B cell (primary cell): ENCODE measurements around the gene ROMO1. TPM values are rescaled to one million over a fixed set of nuclear protein-coding genes. Genes with fewer than 3 reads are reported as not detected.
A peak's percentile ranks its signal among the peaks of the same experiment; 100 is the strongest.

Experiments used
- ATAC-seq: fragments of 200-7000 bp; cut with Tn5 transposase; one replicate; pipeline ENCODE4 v1.10.0; 2021; ENCODE audit warnings: low read depth, mild to moderate bottlenecking, moderate number of reproducible peaks, moderate library complexity
- CTCF ChIA-PET: fragments of 350-600 bp; sonication (Branson Sonifier 250); formaldehyde crosslinking; loops from one replicate; lab custom pipeline; 2021; ENCODE audit warnings: antibody characterized with exemption, inconsistent platforms; lab: Charles Lee
- POLR2A ChIA-PET: fragments of 350-600 bp; sonication (Branson Sonifier 250); formaldehyde crosslinking; loops from one replicate; lab custom pipeline; 2021; ENCODE audit warnings: antibody characterized with exemption; lab: Charles Lee
- DNase-seq: peaks from one replicate; pipeline ENCODE4 v3.0.0; 2013
- H2AFZ ChIP-seq: 2 replicates; pipeline ENCODE4 v1.6.1; 2012; ENCODE audit warnings: mild to moderate bottlenecking, low read depth, low read length; ENCODE audit not compliant: insufficient read depth, poor library complexity, severe bottlenecking
- H3K27ac ChIP-seq, 2 donors: 1 replicate in 1 of 2; 2 replicates in 1 of 2; pipeline ENCODE4 v1.5.1; 2012 to 2013; ENCODE audit warnings: low read length in 2 of 2, mild to moderate bottlenecking in 2 of 2, moderate library complexity in 1 of 2
- H3K27me3 ChIP-seq, 4 experiments: fragments of 200-600 bp in 1 of 4; sonication (generic) in 1 of 4; replicated peaks in 1 of 4; 1 replicate in 2 of 4; 2 replicates in 2 of 4; pipeline versions ENCODE4 v1.6.1 to v1.7.0; 2013 to 2016; ENCODE audit warnings: low read length in 3 of 4, mild to moderate bottlenecking in 2 of 4, mixed read lengths in 1 of 4, moderate library complexity in 1 of 4; ENCODE audit not compliant: insufficient read depth in 4 of 4, control insufficient read depth in 3 of 4; ENCODE audit errors: control extremely low read depth in 1 of 4
- H3K36me3 ChIP-seq, 2 experiments: replicated peaks in 1 of 2; 1 replicate in 1 of 2; 2 replicates in 1 of 2; pipeline versions ENCODE4 v1.6.1 to v1.7.1; 2013; ENCODE audit warnings: low read length in 1 of 2; ENCODE audit not compliant: insufficient read depth in 2 of 2, control insufficient read depth in 1 of 2; ENCODE audit errors: control extremely low read depth in 1 of 2, extremely low read depth in 1 of 2
- H3K4me1 ChIP-seq, 2 donors: fragments of 200-600 bp in 1 of 2; sonication (generic) in 1 of 2; 1 replicate in 1 of 2; 2 replicates in 1 of 2; pipeline versions ENCODE4 v1.5.1 to v1.6.1; 2013 to 2017; ENCODE audit warnings: low read length in 2 of 2; ENCODE audit not compliant: control insufficient read depth in 2 of 2, insufficient read depth in 2 of 2
- H3K4me2 ChIP-seq: replicated peaks from 2 replicates; pipeline ENCODE3; 2012; ENCODE audit warnings: mild to moderate bottlenecking, low read depth, low read length; ENCODE audit not compliant: poor library complexity, severe bottlenecking
- H3K4me3 ChIP-seq, 5 experiments: fragments of 200-600 bp in 1 of 5; sonication (generic) in 1 of 5; 1 replicate in 3 of 5; 2 replicates in 2 of 5; pipeline versions ENCODE4 v1.5.1 to v1.7.0; 2011 to 2016; ENCODE audit warnings: low read length in 4 of 5, mild to moderate bottlenecking in 4 of 5, low read depth in 2 of 5, control low read depth in 1 of 5, moderate library complexity in 1 of 5; ENCODE audit not compliant: insufficient read depth in 1 of 5; ENCODE audit errors: control extremely low read depth in 1 of 5, extremely low read depth in 1 of 5
- H3K79me2 ChIP-seq: fragments of 200-600 bp; sonication (generic); one replicate; pipeline ENCODE4 v1.6.0; 2016; ENCODE audit warnings: low read length; ENCODE audit not compliant: control insufficient read depth, insufficient read depth
- H3K9ac ChIP-seq: fragments of 200-600 bp; sonication (generic); 2 replicates; pipeline ENCODE4 v1.6.1; 2017; ENCODE audit warnings: mild to moderate bottlenecking, low read length, moderate library complexity
- H3K9me3 ChIP-seq, 3 donors: one replicate each; pipeline versions ENCODE4 v1.6.1 to v1.7.1; 2013; ENCODE audit warnings: low read length in 2 of 3; ENCODE audit not compliant: control insufficient read depth in 2 of 3, insufficient read depth in 1 of 3; ENCODE audit errors: control extremely low read depth in 1 of 3
- H4K20me1 ChIP-seq: 2 replicates; pipeline ENCODE4 v1.6.0; 2012; ENCODE audit warnings: mild to moderate bottlenecking, low read length; ENCODE audit not compliant: insufficient read depth, control insufficient read depth, poor library complexity, severe bottlenecking
- H3K27ac Mint-ChIP-seq: one replicate; pipeline ENCODE4 v1.8.0; 2021; ENCODE audit warnings: mixed read lengths
- H3K27me3 Mint-ChIP-seq: one replicate; pipeline ENCODE4 v1.8.0; 2021; ENCODE audit warnings: mixed read lengths
- H3K4me1 Mint-ChIP-seq: one replicate; pipeline ENCODE4 v1.8.0; 2021; ENCODE audit warnings: mixed read lengths
- H3K4me3 Mint-ChIP-seq: one replicate; pipeline ENCODE4 v1.8.0; 2021; ENCODE audit warnings: mixed read lengths
- H3K9me3 Mint-ChIP-seq: one replicate; pipeline ENCODE4 v1.8.0; 2022; ENCODE audit warnings: mixed read lengths; ENCODE audit not compliant: insufficient read depth
- EZH2 ChIP-seq: IDR thresholded peaks from 2 replicates; pipeline ENCODE4 v1.6.1; 2012; ENCODE audit warnings: borderline replicate concordance, low read depth, mild to moderate bottlenecking, moderate library complexity, low read length; ENCODE audit not compliant: insufficient read depth, poor library complexity, severe bottlenecking
- WGBS: methylation state at CpG from one replicate; pipeline ENCODE4 v1.1.5; 2013; ENCODE audit warnings: missing lambda C conversion rate; ENCODE audit not compliant: insufficient coverage; 5-methylcytosine and 5-hydroxymethylcytosine counted together
- intact Hi-C: fragments of 100-400 bp; cut with micrococcal nuclease; formaldehyde crosslinking; loops from one replicate; pipeline ENCODE4 v1.10.0; 2022
- polyA plus RNA-seq: library from polyadenylated mRNA; depleted of rRNA; stranded (reverse); fragments of >200 nt; gene quantifications from 2 replicates; pipeline ENCODE4 v1.2.3, GENCODE V29; 2012
- total RNA-seq, 2 donors: library from RNA; stranded (reverse); fragments of 120-200 nt in 1 of 2; gene quantifications; 1 replicate in 1 of 2; 2 replicates in 1 of 2; pipeline versions ENCODE4 v1.2.3 to v1.2.4, GENCODE V29; 2013 to 2022
- TF ChIP-seq, protein P1 (sequence below): fragments of 200-600 bp; IDR thresholded peaks from one replicate; pipeline ENCODE4 v1.8.0; 2022; ENCODE audit warnings: antibody characterized with exemption, mild to moderate bottlenecking

ROMO1 gene
- total and polyA plus RNA-seq, 2 donors (not counting 1 experiment from before 2014, with no cell fraction given), result 38.1 to 145 TPM

DNA sequence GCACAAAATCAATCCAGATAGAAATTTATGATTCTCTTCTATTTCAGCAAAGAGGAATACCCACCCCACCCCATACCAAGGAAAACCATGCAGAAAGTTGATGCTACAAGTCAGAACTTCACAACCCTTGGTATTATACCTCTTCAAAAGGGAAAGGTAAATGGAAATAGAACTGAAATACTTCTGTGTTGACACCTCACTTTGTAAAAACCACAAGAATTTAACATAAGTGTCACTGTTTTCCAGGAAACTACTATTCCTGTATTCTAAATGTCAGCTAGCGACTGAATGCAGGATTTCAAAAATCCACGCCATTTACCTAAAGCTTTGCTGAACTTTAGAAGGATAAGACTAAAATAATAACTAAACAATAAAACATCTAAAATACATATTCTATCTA lies 38.2 kb upstream of the ROMO1 start:
- peak overlapping the region in 1 of 2 donors; percentile 96 for H3K27ac ChIP-seq
- Mint-ChIP-seq H3K4me3 (peak overlapping the region; percentile 38), H3K27me3 (no peaks in the 10 kb centered on the region), H3K9me3 (no peaks in the 10 kb centered on the region), H3K4me1 (peaks cover 71% of the 10 kb centered on the region), H3K27ac (no peak overlapping the region)
- DNase-seq, result no peak
- H3K36me3 ChIP-seq, result peaks cover 0 to 7% of the 10 kb centered on the region in 2 experiments
- peak overlapping the region in 1 of 5 experiments; percentile 76 for H3K4me3 ChIP-seq
- H3K79me2 ChIP-seq, result peaks cover 88% of the 10 kb centered on the region
- ChIA-PET CTCF (no interaction called here), POLR2A (no interaction called here)
- H3K27me3 ChIP-seq, result no peaks in the 10 kb centered on the region
- peaks cover 44 to 54% of the 10 kb centered on the region in 2 donors for H3K4me1 ChIP-seq
- peak overlapping the region; percentile 84 for H3K4me2 ChIP-seq
- no peak for TF ChIP-seq EZH2
- TF ChIP-seq, protein P1, sequence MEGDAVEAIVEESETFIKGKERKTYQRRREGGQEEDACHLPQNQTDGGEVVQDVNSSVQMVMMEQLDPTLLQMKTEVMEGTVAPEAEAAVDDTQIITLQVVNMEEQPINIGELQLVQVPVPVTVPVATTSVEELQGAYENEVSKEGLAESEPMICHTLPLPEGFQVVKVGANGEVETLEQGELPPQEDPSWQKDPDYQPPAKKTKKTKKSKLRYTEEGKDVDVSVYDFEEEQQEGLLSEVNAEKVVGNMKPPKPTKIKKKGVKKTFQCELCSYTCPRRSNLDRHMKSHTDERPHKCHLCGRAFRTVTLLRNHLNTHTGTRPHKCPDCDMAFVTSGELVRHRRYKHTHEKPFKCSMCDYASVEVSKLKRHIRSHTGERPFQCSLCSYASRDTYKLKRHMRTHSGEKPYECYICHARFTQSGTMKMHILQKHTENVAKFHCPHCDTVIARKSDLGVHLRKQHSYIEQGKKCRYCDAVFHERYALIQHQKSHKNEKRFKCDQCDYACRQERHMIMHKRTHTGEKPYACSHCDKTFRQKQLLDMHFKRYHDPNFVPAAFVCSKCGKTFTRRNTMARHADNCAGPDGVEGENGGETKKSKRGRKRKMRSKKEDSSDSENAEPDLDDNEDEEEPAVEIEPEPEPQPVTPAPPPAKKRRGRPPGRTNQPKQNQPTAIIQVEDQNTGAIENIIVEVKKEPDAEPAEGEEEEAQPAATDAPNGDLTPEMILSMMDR, result no peak
- WGBS, result no CpG with 5 or more reads among the region's 2 CpGs
- H3K9ac ChIP-seq, result no peak overlapping the region
- H4K20me1 ChIP-seq, result peaks cover 18% of the 10 kb centered on the region
- intact Hi-C loops, result no loop called here
- no peak overlapping the region for H2AFZ ChIP-seq
- no peak for ATAC-seq
- no peaks in the 10 kb centered on the region for H3K9me3 ChIP-seq

DNA sequence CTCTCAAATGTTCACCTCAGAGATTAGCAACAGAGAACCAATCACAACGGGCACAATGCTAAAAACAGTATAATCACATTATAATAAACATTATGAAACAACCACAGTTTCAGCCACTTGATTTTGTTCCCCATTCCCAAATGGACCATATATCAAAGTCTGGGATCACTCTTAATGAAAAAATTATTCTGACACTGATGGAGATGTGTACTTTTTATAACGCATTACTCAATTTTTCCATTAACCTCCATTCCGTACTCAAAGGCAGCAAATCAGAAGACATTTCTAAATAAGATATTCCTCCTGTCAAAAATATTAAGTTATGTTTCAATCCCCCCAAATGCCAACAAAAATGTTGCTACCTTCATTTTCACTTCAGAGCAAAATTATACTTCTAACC lies 37.3 kb upstream of the ROMO1 start:
- ATAC-seq, result no peak
- intact Hi-C loops, result no loop called here
- Histone ChIP-seq H3K9ac (peak overlapping the region; percentile 90), H3K4me3 (peak overlapping the region in 1 of 5 experiments; percentile 76), H2AFZ (no peak overlapping the region), H3K79me2 (peaks cover 80% of the 10 kb centered on the region), H3K27me3 (no peaks in the 10 kb centered on the region), H4K20me1 (peaks cover 11% of the 10 kb centered on the region), H3K4me2 (peak overlapping the region; percentile 84), H3K4me1 (peaks cover 44 to 54% of the 10 kb centered on the region in 2 donors), H3K9me3 (no peaks in the 10 kb centered on the region), H3K27ac (peak overlapping the region; percentile 15 to 96), H3K36me3 (no peaks in the 10 kb centered on the region)
- WGBS, result 0% methylated on average over 1 of the region's 3 CpGs
- H3K27me3 Mint-ChIP-seq, result no peaks in the 10 kb centered on the region
- peaks cover 68% of the 10 kb centered on the region for H3K4me1 Mint-ChIP-seq
- H3K27ac Mint-ChIP-seq, result peak overlapping the region; percentile 54
- POLR2A ChIA-PET, result no interaction called here
- H3K9me3 Mint-ChIP-seq, result no peaks in the 10 kb centered on the region
- CTCF ChIA-PET, result interaction anchor here (0.6 kb wide), 1 partner anchor 58 kb away, joined by 3 read pairs; no protein-coding TSS in a partner anchor
- no peak for TF ChIP-seq EZH2
- TF ChIP-seq, protein P1, result no peak
- DNase-seq, result no peak
- peak overlapping the region; percentile 92 for H3K4me3 Mint-ChIP-seq
